Suprapubic skin (tissue), 4 donors: Measurements from ENCODE around the gene ZEB2.

ENCODE experiments used
- CTCF ChIP-seq, 2 donors: fragments of 200-600 bp in 1 of 2; fragments of 450-650 bp in 1 of 2; sonication (generic) in 1 of 2; IDR thresholded peaks; one replicate each; pipeline ENCODE4 v1.5.1; 2016 to 2019; ENCODE audit warnings: antibody characterized with exemption in 2 of 2, mild to moderate bottlenecking in 1 of 2, moderate library complexity in 1 of 2
- EP300 ChIP-seq: sonication (generic); formaldehyde crosslinking; IDR thresholded peaks from one replicate; pipeline ENCODE4 v1.6.1; 2017; ENCODE audit warnings: antibody characterized with exemption
- POLR2A ChIP-seq, 2 donors: fragments of 450-650 bp; IDR thresholded peaks; one replicate each; pipeline ENCODE4 v1.6.1; 2017; ENCODE audit warnings: antibody characterized with exemption in 2 of 2, mild to moderate bottlenecking in 2 of 2, moderate library complexity in 2 of 2
- POLR2AphosphoS5 ChIP-seq, 3 donors: sonication (generic); formaldehyde crosslinking; IDR thresholded peaks; one replicate each; pipeline ENCODE4 v1.6.1; 2017; ENCODE audit warnings: antibody characterized with exemption in 3 of 3

DNA sequence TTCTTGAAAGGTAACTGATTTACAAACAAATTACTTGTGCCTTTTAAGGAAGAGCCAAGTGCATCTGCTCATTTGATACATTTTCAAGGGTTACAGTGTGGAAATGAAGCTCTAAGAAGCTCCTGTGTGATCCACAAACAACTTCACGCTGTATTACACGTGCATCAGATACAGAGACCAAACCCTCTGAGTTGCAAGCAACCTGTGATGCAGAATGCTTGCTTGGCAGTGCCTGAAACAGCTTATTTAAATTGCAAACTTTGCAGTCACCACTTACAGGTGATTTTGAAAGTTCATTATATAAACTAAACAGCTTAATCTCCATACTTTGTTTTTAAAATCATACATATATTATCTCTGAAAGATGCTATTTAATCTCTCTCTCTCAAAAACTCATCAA is 50.1 kb downstream of the ZEB2 start:
- TF ChIP-seq POLR2AphosphoS5 (IDR thresholded peaks at IDR 0.05) = no peak
- TF ChIP-seq CTCF (IDR thresholded peaks at IDR 0.05) = no peak
- no peak for TF ChIP-seq POLR2A (IDR thresholded peaks at IDR 0.05)
- no peak for TF ChIP-seq EP300
